ENCODE results near the gene ALDH9A1.

Gene ALDH9A1

GRCh38 chr1:165623624-165624023, 74.7 kb downstream of the ALDH9A1 start:
- no peaks in the 10 kb centered on the region for H3K36me3 Mint-ChIP-seq
- H3K9me3 Mint-ChIP-seq = no peaks in the 10 kb centered on the region
- no peak overlapping the region for H3K4me3 Mint-ChIP-seq
- H3K4me1 Mint-ChIP-seq = no peaks in the 10 kb centered on the region
- peaks cover 2% of the 10 kb centered on the region for H3K27me3 Mint-ChIP-seq
- H3K27ac Mint-ChIP-seq = no peak overlapping the region

- Mint-ChIP-seq H3K27me3 (peaks cover 4% of the 10 kb centered on the region), H3K27ac (no peak overlapping the region), H3K36me3 (peaks cover 2% of the 10 kb centered on the region), H3K4me3 (no peak overlapping the region), H3K9me3 (no peaks in the 10 kb centered on the region), H3K4me1 (no peaks in the 10 kb centered on the region)
These were observed 78.7 kb downstream of the ALDH9A1 start for GRCh38 chr1:165619647-165620151.

- peaks cover 2% of the 10 kb centered on the region for H3K27me3 Mint-ChIP-seq
- H3K9me3 Mint-ChIP-seq = no peaks in the 10 kb centered on the region
- no peaks in the 10 kb centered on the region for H3K4me1 Mint-ChIP-seq
- no peak overlapping the region for H3K4me3 Mint-ChIP-seq
- H3K27ac Mint-ChIP-seq = no peak overlapping the region
- peaks cover 2% of the 10 kb centered on the region for H3K36me3 Mint-ChIP-seq
These were observed 81.3 kb downstream of the ALDH9A1 start for GRCh38 chr1:165616987-165617546.

GRCh38 chr1:165616054-165616612, 82.2 kb downstream of the ALDH9A1 start:
- H3K36me3 Mint-ChIP-seq = peaks cover 2% of the 10 kb centered on the region

More at GRCh38 chr1:165616054-165616612, 82.2 kb downstream of the ALDH9A1 start:
- Mint-ChIP-seq H3K27me3 (peaks cover 4% of the 10 kb centered on the region), H3K4me3 (no peak overlapping the region), H3K4me1 (no peaks in the 10 kb centered on the region), H3K9me3 (no peaks in the 10 kb centered on the region), H3K27ac (no peak overlapping the region)

All from activated naive CD4-positive, alpha-beta T cell treated with anti-CD3 and anti-CD28 coated beads, Interleukin-2, amount 50 U/mL, for 24 hours (primary cell).